Measurements from ENCODE around the gene UBE2D3.
"Not testable (repeated sequence)": the region's sequence is repeated elsewhere in the genome, so short reads cannot be mapped to it uniquely, and the experiment has no call there.

UBE2D3 gene

GRCh38 chr4:102829803-102830202, 2.5 kb upstream of the UBE2D3 start:
- no peak for DNase-seq (ENCODE audit: low read depth)

- no peak for DNase-seq (ENCODE audit: low read depth)
Observed at GRCh38 chr4:102828497-102828808, 1.1 kb upstream of the UBE2D3 start.

- DNase-seq (ENCODE audit: low read depth), result peak; percentile 98
Observed at GRCh38 chr4:102827674-102828496, 534 bp upstream of the UBE2D3 start.

- DNase-seq (ENCODE audit: low read depth), result no peak
Observed at GRCh38 chr4:102826105-102826889, 1.1 kb downstream of the UBE2D3 start.

- no peak for DNase-seq (ENCODE audit: low read depth)
Observed at GRCh38 chr4:102825261-102826091, 1.9 kb downstream of the UBE2D3 start.

- DNase-seq (ENCODE audit: low read depth), result no peak
Observed at GRCh38 chr4:102824398-102824797, 3.0 kb downstream of the UBE2D3 start.

GRCh38 chr4:102823897-102824296, 3.5 kb downstream of the UBE2D3 start:
- DNase-seq (ENCODE audit: low read depth), result no peak

GRCh38 chr4:102823464-102823863, 3.9 kb downstream of the UBE2D3 start:
- no peak for DNase-seq (ENCODE audit: low read depth)

- no peak for DNase-seq (ENCODE audit: low read depth)
Observed at GRCh38 chr4:102819588-102820365, 7.6 kb downstream of the UBE2D3 start.

GRCh38 chr4:102819100-102819499, 8.3 kb downstream of the UBE2D3 start:
- DNase-seq (ENCODE audit: low read depth), result not testable (repeated sequence)

GRCh38 chr4:102817613-102818268, 9.6 kb downstream of the UBE2D3 start:
- DNase-seq (ENCODE audit: low read depth), result no peak

- DNase-seq (ENCODE audit: low read depth), result no peak
Observed at GRCh38 chr4:102817021-102817605, 10.2 kb downstream of the UBE2D3 start.

- DNase-seq (ENCODE audit: low read depth), result no peak
Observed at GRCh38 chr4:102815981-102816380, 11.4 kb downstream of the UBE2D3 start.

GRCh38 chr4:102809691-102810090, 17.7 kb downstream of the UBE2D3 start:
- no peak for DNase-seq (ENCODE audit: low read depth)

GRCh38 chr4:102809190-102809589, 18.2 kb downstream of the UBE2D3 start:
- no peak for DNase-seq (ENCODE audit: low read depth)

- no peak for DNase-seq (ENCODE audit: low read depth)
Observed at GRCh38 chr4:102808009-102808408, 19.3 kb downstream of the UBE2D3 start.

GRCh38 chr4:102807345-102807744, 20.0 kb downstream of the UBE2D3 start:
- DNase-seq (ENCODE audit: low read depth), result no peak

GRCh38 chr4:102799816-102800215, 27.5 kb downstream of the UBE2D3 start:
- no peak for DNase-seq (ENCODE audit: low read depth)

GRCh38 chr4:102794999-102795398, 32.4 kb downstream of the UBE2D3 start:
- no peak for DNase-seq (ENCODE audit: low read depth)

GRCh38 chr4:102792361-102792936, 34.9 kb downstream of the UBE2D3 start:
- DNase-seq (ENCODE audit: low read depth), result no peak

Data from stimulated activated CD8-positive, alpha-beta memory T cell treated with anti-CD3 and anti-CD28 coated beads, Interleukin-4, amount 100 ng/mL, for 24 hours (primary cell).